Transverse colon (tissue), 4 donors: Measurements from ENCODE around the gene OR7G1. TPM values are rescaled to one million over a fixed set of nuclear protein-coding genes. Genes with fewer than 3 reads are reported as not detected.

ENCODE experiments used
- DNase-seq: peaks from one replicate; pipeline ENCODE4 v3.0.0-alpha.2; 2019
- H3K27ac ChIP-seq, 4 donors: fragments of 200-600 bp; sonication (generic); 2 replicates each; pipeline ENCODE4 v1.5.1; 2016 to 2018; ENCODE audit warnings: inconsistent platforms in 4 of 4
- H3K27me3 ChIP-seq: fragments of 200-600 bp; sonication (generic); 2 replicates; pipeline ENCODE4 v1.5.1; 2017; ENCODE audit warnings: inconsistent platforms
- H3K36me3 ChIP-seq, 4 donors: fragments of 200-600 bp; sonication (generic); 2 replicates each; pipeline ENCODE4 v1.5.1; 2017 to 2019; ENCODE audit warnings: inconsistent platforms in 4 of 4
- H3K4me1 ChIP-seq, 4 donors: fragments of 200-600 bp; sonication (generic); 2 replicates each; pipeline ENCODE4 v1.5.1; 2017 to 2020; ENCODE audit warnings: inconsistent platforms in 4 of 4
- H3K4me3 ChIP-seq, 4 donors: fragments of 200-600 bp; sonication (generic); 1 replicate in 1 of 4; 2 replicates in 3 of 4; pipeline versions ENCODE4 v1.5.1 to v1.6.1; 2017 to 2019; ENCODE audit warnings: inconsistent platforms in 4 of 4
- H3K9me3 ChIP-seq, 2 donors: fragments of 200-600 bp; sonication (generic); 2 replicates each; pipeline ENCODE4 v1.5.1; 2017 to 2019; ENCODE audit warnings: inconsistent platforms in 2 of 2
- CTCF ChIP-seq, 5 experiments: fragments of 200-600 bp in 3 of 5; fragments of 450-650 bp in 2 of 5; sonication (generic) in 3 of 5; IDR thresholded peaks; 1 replicate in 2 of 5; 2 replicates in 3 of 5; pipeline ENCODE4 v1.5.1; 2016 to 2017; ENCODE audit warnings: antibody characterized with exemption in 5 of 5, inconsistent platforms in 3 of 5, mild to moderate bottlenecking in 2 of 5, moderate library complexity in 1 of 5
- EP300 ChIP-seq: sonication (generic); formaldehyde crosslinking; IDR thresholded peaks from one replicate; pipeline ENCODE4 v1.6.1; 2017; ENCODE audit warnings: antibody characterized with exemption, low read depth
- POLR2A ChIP-seq: fragments of 450-650 bp; IDR thresholded peaks from one replicate; pipeline ENCODE4 v1.6.1; 2016; ENCODE audit warnings: antibody characterized with exemption, mild to moderate bottlenecking, moderate library complexity
- POLR2AphosphoS5 ChIP-seq, 3 donors: sonication (generic); formaldehyde crosslinking; IDR thresholded peaks; one replicate each; pipeline ENCODE4 v1.6.1; 2016; ENCODE audit warnings: antibody characterized with exemption in 3 of 3
- WGBS, 2 donors: methylation state at CpG; one replicate each; pipeline ENCODE4 v1.1.5; 2018; ENCODE audit warnings: low coverage in 1 of 2; 5-methylcytosine and 5-hydroxymethylcytosine counted together
- in situ Hi-C, 4 donors: fragments of 200-750 bp; cut with MboI; loops; one replicate each; pipeline versions ENCODE4 v1.15.0 to v1.15.1; 2017; ENCODE audit warnings: low sequenced_read_pairs in 3 of 4, low pct_ligation_motif_present in 1 of 4, low pct_unique_long_range_greater_than_20kb in 1 of 4
- intact Hi-C: fragments of 100-400 bp; cut with DNase I; formaldehyde crosslinking; loops from one replicate; pipeline ENCODE4 v1.15.1; 2023; ENCODE audit warnings: low total_unique reads
- small RNA-seq, 4 donors: library from RNA; depleted of rRNA; stranded (forward); fragments of <200 nt; gene quantifications; one replicate each; pipeline ENCODE3, GENCODE V24; 2016
- total RNA-seq, 4 donors: library from RNA; depleted of rRNA; stranded (reverse); fragments of >200 nt; gene quantifications; one replicate each; pipeline ENCODE4 v1.1.0, GENCODE V29; 2016

Gene OR7G1
- total RNA-seq, 4 donors from 2014 or later, result not detected

- no peak overlapping the region for H3K27ac ChIP-seq
- no peaks in the 10 kb centered on the region for H3K4me1 ChIP-seq
- TF ChIP-seq EP300 (no peak), CTCF (IDR thresholded peaks at IDR 0.05) (no peak), POLR2AphosphoS5 (IDR thresholded peaks at IDR 0.05) (no peak), POLR2A (no peak)
- intact Hi-C loops (no loop called here), in situ Hi-C loops (no loop called here)
- no peak for DNase-seq
- H3K9me3 ChIP-seq, result no peaks in the 10 kb centered on the region
- H3K27me3 ChIP-seq, result no peaks in the 10 kb centered on the region
- WGBS, 2 donors, result 70% methylated on average over 11 of the region's 12 CpGs; no CpG with 5 or more reads in 1 of the 2 donors
- no peak overlapping the region for H3K4me3 ChIP-seq
- no peaks in the 10 kb centered on the region for H3K36me3 ChIP-seq
Observed at GRCh38 chr19:9065457-9066014, 50.0 kb downstream of the OR7G1 start.

Small RNAs within 50 kb of the gene (small RNA-seq; reads per million reads assigned to genes)
- gene OR1M4P, result 0 reads per million in 4 donors

Other genes starting within 250 kb of the OR7G1 start
- gene MUC16, start 105.4 kb downstream of the OR7G1 start, total RNA-seq, result not detected
- gene OR1M1, start 28.7 kb downstream of the OR7G1 start, total RNA-seq, result not detected
- not detected for gene OR7G2, start 8.3 kb downstream of the OR7G1 start, total RNA-seq
- not detected for gene OR7G3, start 11.2 kb upstream of the OR7G1 start, total RNA-seq
- 10 to 100 TPM; 20.6 to 25.1 (median 22.5) TPM for gene ZNF317, start 24.6 kb upstream of the OR7G1 start, total RNA-seq
- 1 to 10 TPM in 1 of 4 donors, not detected in 3; 1.1 TPM for gene OR7D2, start 63.2 kb upstream of the OR7G1 start, total RNA-seq
- not detected for gene OR7D4, start 103.8 kb upstream of the OR7G1 start, total RNA-seq
- not detected for gene OR7E24, start 135.2 kb upstream of the OR7G1 start, total RNA-seq
- 10 to 100 TPM in 2 of 4 donors, 1 to 10 TPM in 2; 2.0 to 17.1 (median 8.3) TPM for gene ZNF699, start 194.1 kb upstream of the OR7G1 start, total RNA-seq
- 100 to 1,000 TPM in 1 of 4 donors, 10 to 100 TPM in 2, 1 to 10 TPM in 1; 4.4 to 106 (median 12.9) TPM for gene ZNF559, start 208.4 kb upstream of the OR7G1 start, total RNA-seq
- 1 to 10 TPM in 3 of 4 donors, not detected in 1; 1.8 to 4.2 (median 2.1) TPM for gene ZNF177, start 247.2 kb upstream of the OR7G1 start, total RNA-seq